ENCODE measurements around the gene R3HCC1L.
"Not testable (repeated sequence)": the region's sequence is repeated elsewhere in the genome, so short reads cannot be mapped to it uniquely, and the experiment has no call there.

R3HCC1L gene

DNA sequence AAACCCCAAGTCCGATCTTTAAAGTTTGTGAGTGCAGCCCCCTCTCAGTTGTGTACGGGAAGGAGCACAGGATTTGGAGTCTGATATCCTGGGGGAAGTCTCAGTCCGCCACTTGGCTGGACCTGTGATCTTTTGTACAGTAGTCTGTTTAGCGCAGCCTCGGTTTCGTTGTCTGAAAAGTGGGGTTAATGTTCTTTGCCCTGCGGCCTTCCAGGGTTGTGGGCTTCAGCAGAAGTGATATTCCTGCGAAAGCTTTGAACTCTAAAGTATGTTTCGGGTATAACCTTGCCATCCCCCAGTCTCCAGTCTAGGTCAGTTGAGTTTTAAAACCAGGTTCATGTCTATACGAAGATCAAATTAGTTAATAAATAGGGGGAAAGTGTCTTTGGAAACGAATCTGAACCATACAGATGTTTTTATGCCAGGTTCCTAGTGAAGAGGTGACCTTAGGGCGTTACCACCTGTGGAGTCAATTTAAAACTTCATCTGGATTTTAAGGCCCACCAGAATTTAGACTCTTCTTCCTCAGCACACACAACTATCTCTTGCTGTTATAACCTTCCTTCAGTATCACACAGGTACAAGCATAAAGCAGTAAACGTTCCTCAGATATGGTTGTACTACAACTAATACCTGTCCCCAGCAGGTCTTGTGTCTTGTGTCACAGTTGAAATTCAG, 904 bp downstream of the R3HCC1L start:
- H3F3A ChIP-seq (ENCODE audit: insufficient read depth, low read length), result peaks cover 23% of the 10 kb centered on the region; the same call in 1 of the 2 replicates
- no peaks in the 10 kb centered on the region for H3K9me3 ChIP-seq (replicated peaks; ENCODE audit: insufficient read depth, low read length)
- no peaks in the 10 kb centered on the region for H3K27me3 ChIP-seq (replicated peaks; ENCODE audit: insufficient read depth, low read length)
- peak overlapping the region; percentile 85 for H3K4me2 ChIP-seq (ENCODE audit: low read depth, low read length)
- H3K4me1 ChIP-seq (ENCODE audit: low read length), result peaks cover 19% of the 10 kb centered on the region
- peak overlapping the region; percentile 92 for H3K9ac ChIP-seq (ENCODE audit: low read length)
- H3K9me2 ChIP-seq (replicated peaks; ENCODE audit: insufficient read depth, low read length), result no peaks in the 10 kb centered on the region
- TF ChIP-seq CTCF (IDR thresholded peaks at IDR 0.05; ENCODE audit: low read length) (no peak), EZH2 (optimal IDR thresholded peaks at IDR 0.05; ENCODE audit: low read depth, low read length) (no peak), EZH2phosphoT487 (IDR thresholded peaks at IDR 0.05; ENCODE audit: low read length) (no peak)
- H2AFZ ChIP-seq (ENCODE audit: low read length), result peak overlapping the region; percentile 94
- peak overlapping the region; percentile 91; the same call in 1 of the 2 replicates for H3K27ac ChIP-seq (ENCODE audit: low read length)
- peak overlapping the region; percentile 81 for H3K4me3 ChIP-seq (ENCODE audit: low read length)
- DNase-seq, result no peak
- H4K20me1 ChIP-seq (ENCODE audit: insufficient read depth, low read length), result 0 out of 2 replicates have a peak, but pooled peaks cover 8% of the 10 kb centered on the region
- H3K79me2 ChIP-seq (ENCODE audit: low read length), result peaks cover 58% of the 10 kb centered on the region
- H3K36me3 ChIP-seq (replicated peaks; ENCODE audit: insufficient read depth, low read length), result no peaks in the 10 kb centered on the region

DNA sequence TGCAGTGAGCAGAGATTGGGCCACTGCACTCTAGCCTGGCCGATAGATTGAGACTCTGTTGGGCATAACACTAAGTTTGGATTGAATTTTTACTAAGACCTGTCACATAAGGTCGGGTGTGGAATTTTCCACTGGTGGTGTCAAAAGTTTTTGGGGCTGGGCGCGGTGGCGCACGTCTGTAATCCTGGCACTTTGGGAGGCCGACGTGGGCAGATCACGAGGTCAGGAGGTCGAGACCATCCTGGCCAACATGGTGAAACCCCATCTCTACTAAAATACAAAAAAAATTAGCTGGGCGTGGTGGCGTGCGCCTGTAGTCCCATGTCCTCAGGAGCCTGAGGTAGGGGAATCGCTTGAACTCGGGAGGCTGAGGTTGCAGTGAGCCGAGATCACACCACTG, 2.3 kb downstream of the R3HCC1L start:
- not testable (repeated sequence) for H3K4me2 ChIP-seq (ENCODE audit: low read depth, low read length); H2AFZ ChIP-seq (ENCODE audit: low read length); DNase-seq; H3K27ac ChIP-seq (ENCODE audit: low read length); H3K36me3 ChIP-seq (replicated peaks; ENCODE audit: insufficient read depth, low read length); H3K9me2 ChIP-seq (replicated peaks; ENCODE audit: insufficient read depth, low read length); H3K4me3 ChIP-seq (ENCODE audit: low read length); H3K9me3 ChIP-seq (replicated peaks; ENCODE audit: insufficient read depth, low read length); H3K9ac ChIP-seq (ENCODE audit: low read length); H3K27me3 ChIP-seq (replicated peaks; ENCODE audit: insufficient read depth, low read length)
- peaks cover 19% of the 10 kb centered on the region for H3K4me1 ChIP-seq (ENCODE audit: low read length)
- H4K20me1 ChIP-seq (ENCODE audit: insufficient read depth, low read length), result peaks cover 18% of the 10 kb centered on the region
- H3F3A ChIP-seq (ENCODE audit: insufficient read depth, low read length), result peaks cover 22% of the 10 kb centered on the region; the same call in 1 of the 2 replicates
- H3K79me2 ChIP-seq (ENCODE audit: low read length), result peaks cover 71% of the 10 kb centered on the region

GRCh38 chr10:98138031-98138430, 3.6 kb downstream of the R3HCC1L start:
- DNase-seq, result no peak
- peaks cover 12% of the 10 kb centered on the region for H3K4me1 ChIP-seq (ENCODE audit: low read length)
- H3K36me3 ChIP-seq (replicated peaks; ENCODE audit: insufficient read depth, low read length), result no peaks in the 10 kb centered on the region
- no peak overlapping the region for H3K27ac ChIP-seq (ENCODE audit: low read length)
- H2AFZ ChIP-seq (ENCODE audit: low read length), result no peak overlapping the region
- peaks cover 12% of the 10 kb centered on the region; the same call in 1 of the 2 replicates for H3F3A ChIP-seq (ENCODE audit: insufficient read depth, low read length)
- no peak overlapping the region for H3K9ac ChIP-seq (ENCODE audit: low read length)
- H4K20me1 ChIP-seq (ENCODE audit: insufficient read depth, low read length), result peaks cover 19% of the 10 kb centered on the region
- no peak for TF ChIP-seq EZH2 (optimal IDR thresholded peaks at IDR 0.05; ENCODE audit: low read depth, low read length)
- H3K27me3 ChIP-seq (replicated peaks; ENCODE audit: insufficient read depth, low read length), result no peaks in the 10 kb centered on the region
- H3K9me2 ChIP-seq (replicated peaks; ENCODE audit: insufficient read depth, low read length), result no peaks in the 10 kb centered on the region
- no peaks in the 10 kb centered on the region for H3K9me3 ChIP-seq (replicated peaks; ENCODE audit: insufficient read depth, low read length)
- H3K4me2 ChIP-seq (ENCODE audit: low read depth, low read length), result no peak overlapping the region
- H3K4me3 ChIP-seq (ENCODE audit: low read length), result no peak overlapping the region
- peaks cover 82% of the 10 kb centered on the region for H3K79me2 ChIP-seq (ENCODE audit: low read length)

DNA sequence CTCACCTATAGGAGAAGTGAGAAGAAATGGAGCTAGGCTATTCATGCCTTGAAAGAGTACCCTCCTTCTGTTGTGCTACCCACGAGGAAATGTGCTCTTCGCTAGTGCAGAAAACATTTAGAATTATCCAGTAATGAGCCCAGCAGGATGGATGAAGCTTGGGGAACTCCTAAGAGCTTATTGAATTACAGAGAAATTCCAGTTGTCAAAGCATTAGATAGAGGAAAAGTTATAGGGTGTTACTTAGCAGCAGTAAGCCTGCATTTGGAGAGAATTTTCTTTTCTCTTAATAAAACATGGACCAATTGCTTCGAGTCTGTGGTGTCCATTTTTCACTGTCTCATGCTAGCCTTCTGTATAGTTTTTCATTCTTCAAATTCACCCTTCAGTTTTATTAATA, 5.0 kb downstream of the R3HCC1L start:
- H3K27ac ChIP-seq (ENCODE audit: low read length), result no peak overlapping the region
- DNase-seq, result no peak
- H4K20me1 ChIP-seq (ENCODE audit: insufficient read depth, low read length), result peaks cover 19% of the 10 kb centered on the region
- H3K9me2 ChIP-seq (replicated peaks; ENCODE audit: insufficient read depth, low read length), result no peaks in the 10 kb centered on the region
- H3K4me3 ChIP-seq (ENCODE audit: low read length), result no peak overlapping the region
- no peaks in the 10 kb centered on the region; the same call in 1 of the 2 replicates for H3F3A ChIP-seq (ENCODE audit: insufficient read depth, low read length)
- H3K4me1 ChIP-seq (ENCODE audit: low read length), result no peaks in the 10 kb centered on the region
- H3K36me3 ChIP-seq (replicated peaks; ENCODE audit: insufficient read depth, low read length), result no peaks in the 10 kb centered on the region
- H3K27me3 ChIP-seq (replicated peaks; ENCODE audit: insufficient read depth, low read length), result no peaks in the 10 kb centered on the region
- no peak overlapping the region for H3K4me2 ChIP-seq (ENCODE audit: low read depth, low read length)
- no peak overlapping the region for H3K9ac ChIP-seq (ENCODE audit: low read length)
- no peak for TF ChIP-seq EZH2 (optimal IDR thresholded peaks at IDR 0.05; ENCODE audit: low read depth, low read length)
- TF ChIP-seq EZH2phosphoT487 (IDR thresholded peaks at IDR 0.05; ENCODE audit: low read length), result no peak
- no peak for TF ChIP-seq CTCF (IDR thresholded peaks at IDR 0.05; ENCODE audit: low read length)
- no peak overlapping the region for H2AFZ ChIP-seq (ENCODE audit: low read length)
- peaks cover 96% of the 10 kb centered on the region for H3K79me2 ChIP-seq (ENCODE audit: low read length)
- no peaks in the 10 kb centered on the region for H3K9me3 ChIP-seq (replicated peaks; ENCODE audit: insufficient read depth, low read length)
